Adipocyte (in vitro differentiated cells): ENCODE data around the gene CST3.
"Not testable (repeated sequence)": the region's sequence is repeated elsewhere in the genome, so short reads cannot be mapped to it uniquely, and the experiment has no call there.

Source experiments
- DNase-seq: peaks from one replicate; pipeline ENCODE4 v3.0.0-alpha.2; 2015; ENCODE audit warnings: low read depth
- H3K27me3 ChIP-seq: replicated peaks from 2 replicates; pipeline ENCODE4 v1.7.0; 2013; ENCODE audit warnings: mild to moderate bottlenecking, low read length, moderate library complexity; ENCODE audit not compliant: control insufficient read depth, insufficient read depth
- H3K36me3 ChIP-seq: 2 replicates; pipeline ENCODE4 v1.7.0; 2013; ENCODE audit warnings: low read length, mild to moderate bottlenecking, moderate library complexity; ENCODE audit not compliant: control insufficient read depth, insufficient read depth, severe bottlenecking
- H3K4me1 ChIP-seq: 2 replicates; pipeline ENCODE4 v1.7.0; 2013; ENCODE audit warnings: mild to moderate bottlenecking, low read length, moderate library complexity; ENCODE audit not compliant: control insufficient read depth, insufficient read depth
- H3K4me3 ChIP-seq: 2 replicates; pipeline ENCODE4 v1.7.0; 2013; ENCODE audit warnings: mild to moderate bottlenecking, low read length, moderate library complexity
- H3K9ac ChIP-seq: 2 replicates; pipeline ENCODE4 v1.7.0; 2013; ENCODE audit warnings: mild to moderate bottlenecking, low read length, moderate library complexity
- H3K9me3 ChIP-seq: 2 replicates; pipeline ENCODE4 v1.7.0; 2013; ENCODE audit warnings: mild to moderate bottlenecking, low read length, moderate library complexity; ENCODE audit not compliant: control insufficient read depth

CST3 gene

GRCh38 chr20:23637282-23638221 lies at the start of gene CST3:
Gene CST3 (minus strand): TSS chr20:23637955. CDS start chr20:23637862, 93 bp downstream.
- DNase-seq, result peak; percentile 95
- no peaks in the 10 kb centered on the region for H3K27me3 ChIP-seq
- H3K36me3 ChIP-seq, result peaks cover 26% of the 10 kb centered on the region
- peaks cover 41% of the 10 kb centered on the region for H3K4me1 ChIP-seq
- no peaks in the 10 kb centered on the region for H3K9me3 ChIP-seq
- H3K9ac ChIP-seq, result peak within 1 kb of the TSS; percentile 97
- peak within 1 kb of the TSS; percentile 93 for H3K4me3 ChIP-seq

GRCh38 chr20:23686046-23686750 lies 48.4 kb upstream of the CST3 start:
- no peak overlapping the region for H3K9ac ChIP-seq
- DNase-seq, result no peak
- H3K4me1 ChIP-seq, result peaks cover under 1% of the 10 kb centered on the region
- H3K27me3 ChIP-seq, result peaks cover 9% of the 10 kb centered on the region
- no peaks in the 10 kb centered on the region for H3K9me3 ChIP-seq
- no peaks in the 10 kb centered on the region for H3K36me3 ChIP-seq
- no peak overlapping the region for H3K4me3 ChIP-seq

GRCh38 chr20:23685529-23685896 lies 47.8 kb upstream of the CST3 start:
- not testable (repeated sequence) for H3K9me3 ChIP-seq, H3K36me3 ChIP-seq, H3K27me3 ChIP-seq, H3K4me3 ChIP-seq, DNase-seq, H3K4me1 ChIP-seq, H3K9ac ChIP-seq

- peaks cover 11% of the 10 kb centered on the region for H3K4me1 ChIP-seq
- H3K9ac ChIP-seq, result no peak overlapping the region
- H3K27me3 ChIP-seq, result peaks cover 9% of the 10 kb centered on the region
- H3K36me3 ChIP-seq, result no peaks in the 10 kb centered on the region
- H3K9me3 ChIP-seq, result no peaks in the 10 kb centered on the region
- H3K4me3 ChIP-seq, result no peak overlapping the region
- no peak for DNase-seq
Measured at GRCh38 chr20:23684261-23684660, 46.5 kb upstream of the CST3 start.

- DNase-seq, result no peak
- Histone ChIP-seq H3K4me1 (peaks cover 11% of the 10 kb centered on the region), H3K9me3 (no peaks in the 10 kb centered on the region), H3K27me3 (peaks cover 9% of the 10 kb centered on the region), H3K9ac (no peak overlapping the region), H3K4me3 (no peak overlapping the region), H3K36me3 (no peaks in the 10 kb centered on the region)
Measured at GRCh38 chr20:23683807-23684206, 46.1 kb upstream of the CST3 start.

- H3K27me3 ChIP-seq, result peaks cover 9% of the 10 kb centered on the region
- no peaks in the 10 kb centered on the region for H3K9me3 ChIP-seq
- no peak for DNase-seq
- H3K4me3 ChIP-seq, result no peak overlapping the region
- H3K36me3 ChIP-seq, result no peaks in the 10 kb centered on the region
- H3K9ac ChIP-seq, result no peak overlapping the region
- H3K4me1 ChIP-seq, result peaks cover 11% of the 10 kb centered on the region
Measured at GRCh38 chr20:23683281-23683680, 45.5 kb upstream of the CST3 start.

- Histone ChIP-seq H3K27me3 (peaks cover 4% of the 10 kb centered on the region), H3K4me3 (no peak overlapping the region), H3K9me3 (no peaks in the 10 kb centered on the region), H3K9ac (no peak overlapping the region), H3K36me3 (no peaks in the 10 kb centered on the region), H3K4me1 (peaks cover 11% of the 10 kb centered on the region)
- no peak for DNase-seq
Measured at GRCh38 chr20:23680146-23680545, 42.4 kb upstream of the CST3 start.

- Histone ChIP-seq H3K36me3 (no peaks in the 10 kb centered on the region), H3K4me1 (peaks cover 11% of the 10 kb centered on the region), H3K9ac (no peak overlapping the region), H3K4me3 (no peak overlapping the region), H3K27me3 (peaks cover 4% of the 10 kb centered on the region), H3K9me3 (no peaks in the 10 kb centered on the region)
- no peak for DNase-seq
Measured at GRCh38 chr20:23679133-23680092, 41.7 kb upstream of the CST3 start.

GRCh38 chr20:23673209-23673608 lies 35.5 kb upstream of the CST3 start:
- DNase-seq, result no peak
- peaks cover 3% of the 10 kb centered on the region for H3K9me3 ChIP-seq
- H3K4me3 ChIP-seq, result no peak overlapping the region
- H3K4me1 ChIP-seq, result peaks cover 7% of the 10 kb centered on the region
- no peak overlapping the region for H3K9ac ChIP-seq
- no peaks in the 10 kb centered on the region for H3K27me3 ChIP-seq
- no peaks in the 10 kb centered on the region for H3K36me3 ChIP-seq

GRCh38 chr20:23672158-23672557 lies 34.4 kb upstream of the CST3 start:
- Histone ChIP-seq H3K27me3 (no peaks in the 10 kb centered on the region), H3K9ac (no peak overlapping the region), H3K36me3 (no peaks in the 10 kb centered on the region), H3K9me3 (peaks cover 3% of the 10 kb centered on the region), H3K4me1 (peaks cover 8% of the 10 kb centered on the region), H3K4me3 (no peak overlapping the region)
- DNase-seq, result no peak
